ENCODE data around the gene CCR2.

- TF ChIP-seq EZH2 (IDR thresholded peaks at IDR 0.05; ENCODE audit: borderline replicate concordance, low read length) (no peak), CTCF (conservative IDR thresholded peaks at IDR 0.05 in 1 of 2, IDR thresholded peaks at IDR 0.05 in 1 of 2; ENCODE audit: extremely low read depth in 1 of 2, insufficient read depth in 1 of 2, low read depth in 1 of 2, low read length in 2 of 2) (no peak)
Observed at GRCh38 chr3:46354984-46355383, 1.1 kb downstream of the CCR2 start.
